Posterior cingulate gyrus (tissue), 11 donors: ENCODE data around the gene TMEM150A.
"Not testable (repeated sequence)": the region's sequence is repeated elsewhere in the genome, so short reads cannot be mapped to it uniquely, and the experiment has no call there.

Experiments
- DNase-seq, 10 donors: peaks; one replicate each; pipeline versions ENCODE4 v3.0.0 to v3.0.0-alpha.2; 2020 to 2021; ENCODE audit warnings: mixed read lengths in 3 of 10
- intact Hi-C: fragments of 100-400 bp; cut with DNase I; formaldehyde crosslinking; loops from one replicate; pipeline ENCODE4 v1.15.1; 2023

The TMEM150A gene

GRCh38 chr2:85595301-85596025 lies 7.0 kb downstream of the TMEM150A start, which contains the start of gene RNF181:
RNF181 (plus strand) TSS chr2:85595745; CDS start chr2:85595764, 19 bp downstream.
- intact Hi-C loops, result loop anchor here (2.0 kb wide), 1 partner anchor 35 kb away; the partner anchor contains the start of gene GGCX
- DNase-seq, result peak; percentile 95 to 100 (median 99)

GRCh38 chr2:85594715-85595300 lies 7.7 kb downstream of the TMEM150A start:
- no peak for DNase-seq
- intact Hi-C loops, result loop anchor here (2.0 kb wide), 1 partner anchor 34 kb away; the partner anchor contains the start of gene GGCX

- intact Hi-C loops, result no loop called here
- DNase-seq, result peak in 1 of 10 donors; percentile 39
Observed at GRCh38 chr2:85593023-85593422, 9.5 kb downstream of the TMEM150A start.

- intact Hi-C loops, result not testable (repeated sequence)
- DNase-seq, result peak in 1 of 10 donors; percentile 26
Observed at GRCh38 chr2:85592299-85592698, 10.2 kb downstream of the TMEM150A start.

GRCh38 chr2:85591563-85591962 lies 10.9 kb downstream of the TMEM150A start:
- peak in 1 of 10 donors; percentile 55 for DNase-seq
- intact Hi-C loops, result no loop called here

- intact Hi-C loops, result no loop called here
- peak in 1 of 10 donors; percentile 11 for DNase-seq
Observed at GRCh38 chr2:85590950-85591349, 11.5 kb downstream of the TMEM150A start.

- peak in 1 of 10 donors; percentile 44 for DNase-seq
Observed at GRCh38 chr2:85589982-85590791, 12.3 kb downstream of the TMEM150A start.

GRCh38 chr2:85589181-85589580 lies 13.3 kb downstream of the TMEM150A start:
- peak in 1 of 10 donors; percentile 51 for DNase-seq
- intact Hi-C loops, result no loop called here

More at GRCh38 chr2:85589982-85590791, 12.3 kb downstream of the TMEM150A start:
- intact Hi-C loops, result no loop called here

GRCh38 chr2:85588645-85589044 lies 13.9 kb downstream of the TMEM150A start:
- intact Hi-C loops, result no loop called here
- DNase-seq, result peak in 1 of 10 donors; percentile 6

GRCh38 chr2:85588236-85588635 lies 14.3 kb downstream of the TMEM150A start:
- intact Hi-C loops, result no loop called here
- peak in 1 of 10 donors; percentile 52 for DNase-seq

- no peak for DNase-seq
- intact Hi-C loops, result no loop called here
Observed at GRCh38 chr2:85585781-85586105, 16.8 kb downstream of the TMEM150A start.

- DNase-seq, result peak in 1 of 10 donors; percentile 19
- intact Hi-C loops, result no loop called here
Observed at GRCh38 chr2:85584857-85585780, 17.4 kb downstream of the TMEM150A start.

- peak in 3 of 10 donors; percentile 31 to 81 (median 75) for DNase-seq
- intact Hi-C loops, result no loop called here
Observed at GRCh38 chr2:85584354-85584856, 18.1 kb downstream of the TMEM150A start, which contains the start of gene VAMP5. VAMP5 (plus strand) TSS chr2:85584431; CDS start chr2:85584491, 60 bp downstream.

- intact Hi-C loops, result no loop called here
- DNase-seq, result peak in 1 of 10 donors; percentile 3
Observed at GRCh38 chr2:85583667-85584353, 18.7 kb downstream of the TMEM150A start.

GRCh38 chr2:85582492-85582891 lies 20.0 kb downstream of the TMEM150A start:
- DNase-seq, result peak in 1 of 10 donors; percentile 16
- intact Hi-C loops, result no loop called here

- intact Hi-C loops, result no loop called here
- DNase-seq, result peak in 1 of 10 donors; percentile 62
Observed at GRCh38 chr2:85580206-85580605, 22.3 kb downstream of the TMEM150A start.

- DNase-seq, result peak in 1 of 10 donors; percentile 44
- intact Hi-C loops, result no loop called here
Observed at GRCh38 chr2:85579266-85579935, 23.1 kb downstream of the TMEM150A start.
